HepG2 (cell line): ENCODE measurements around the gene FHIP1B.

ENCODE experiments used
- CHD4 ChIP-seq: fragments of 200-600 bp; sonication (generic); IDR thresholded peaks from 2 replicates; pipeline ENCODE4 v1.7.0; 2017; ENCODE audit warnings: mild to moderate bottlenecking, low read length, borderline replicate concordance
- HINFP ChIP-seq: sonication (generic); formaldehyde crosslinking; IDR thresholded peaks from 2 replicates; pipeline ENCODE4 v1.4.0; 2020; ENCODE audit warnings: low read depth, mild to moderate bottlenecking, missing genetic modification reagents
- MYC ChIP-seq: sonication (generic); formaldehyde crosslinking; IDR thresholded peaks from 2 replicates; pipeline ENCODE4 v1.9.0; 2021; ENCODE audit warnings: missing genetic modification reagents, borderline replicate concordance
- NFYB ChIP-seq: sonication (generic); formaldehyde crosslinking; IDR thresholded peaks from 2 replicates; pipeline ENCODE4 v1.4.0; 2020; ENCODE audit warnings: missing genetic modification reagents
- SIN3A ChIP-seq: IDR thresholded peaks from 2 replicates; pipeline ENCODE4 v1.6.1; 2011; ENCODE audit warnings: low read depth, mild to moderate bottlenecking, control low read depth, low read length, borderline replicate concordance
- U2AF2 ChIP-seq: fragments of 200-400 bp; formaldehyde crosslinking; IDR thresholded peaks from 2 replicates; pipeline ENCODE4 v1.6.1; 2017; ENCODE audit warnings: low read depth, mild to moderate bottlenecking, low read length
- YY1 ChIP-seq: IDR thresholded peaks from 2 replicates; pipeline ENCODE4 v1.6.1; 2011; ENCODE audit warnings: low read length, low read depth, moderate library complexity, mild to moderate bottlenecking; ENCODE audit not compliant: insufficient read depth, insufficient replicate concordance
- ZBTB40 ChIP-seq, 2 experiments: fragments of 450-650 bp in 1 of 2; sonication (generic) in 1 of 2; formaldehyde crosslinking in 1 of 2; IDR thresholded peaks; 2 replicates each; pipeline versions ENCODE4 v1.6.1 to v1.8.0; 2016 to 2022; ENCODE audit warnings: antibody characterized with exemption in 1 of 2, mild to moderate bottlenecking in 1 of 2, missing genetic modification reagents in 1 of 2
- ZSCAN5A ChIP-seq: sonication (generic); formaldehyde crosslinking; IDR thresholded peaks from 2 replicates; pipeline ENCODE4 v1.8.0; 2022; ENCODE audit warnings: mild to moderate bottlenecking, missing genetic modification reagents, borderline replicate concordance

- TF ChIP-seq NFYB: no peak
- no peak for TF ChIP-seq ZBTB40 (IDR thresholded peaks at IDR 0.05)
- no peak for TF ChIP-seq ZBTB40 (CRISPR knock-in tag; IDR thresholded peaks at IDR 0.05)
- no peak for TF ChIP-seq ZSCAN5A
- no peak for TF ChIP-seq HINFP (CRISPR knock-in tag)
- TF ChIP-seq U2AF2: no peak
- TF ChIP-seq CHD4: no peak
- no peak for TF ChIP-seq MYC (CRISPR knock-in tag)
- no peak for TF ChIP-seq YY1
- no peak for TF ChIP-seq SIN3A
Measured at GRCh38 chr11:6240781-6241180, 6.3 kb upstream of the FHIP1B start.
